ENCODE measurements around the gene SOWAHC.

GRCh38 chr2:109655287-109655686, 41.1 kb downstream of the SOWAHC start:
- TF ChIP-seq EZH2phosphoT487 (IDR thresholded peaks at IDR 0.05) (no peak), CTCF (IDR thresholded peaks at IDR 0.05) (no peak)
